Measurements from ENCODE around the gene DHRS7B. TPM values are rescaled to one million over a fixed set of nuclear protein-coding genes. Genes with fewer than 3 reads are reported as not detected.
"Not testable (repeated sequence)": the region's sequence is repeated elsewhere in the genome, so short reads cannot be mapped to it uniquely, and the experiment has no call there.

Gene DHRS7B
- total RNA-seq, 1 experiment from 2014 or later = 19.0 TPM

DNA sequence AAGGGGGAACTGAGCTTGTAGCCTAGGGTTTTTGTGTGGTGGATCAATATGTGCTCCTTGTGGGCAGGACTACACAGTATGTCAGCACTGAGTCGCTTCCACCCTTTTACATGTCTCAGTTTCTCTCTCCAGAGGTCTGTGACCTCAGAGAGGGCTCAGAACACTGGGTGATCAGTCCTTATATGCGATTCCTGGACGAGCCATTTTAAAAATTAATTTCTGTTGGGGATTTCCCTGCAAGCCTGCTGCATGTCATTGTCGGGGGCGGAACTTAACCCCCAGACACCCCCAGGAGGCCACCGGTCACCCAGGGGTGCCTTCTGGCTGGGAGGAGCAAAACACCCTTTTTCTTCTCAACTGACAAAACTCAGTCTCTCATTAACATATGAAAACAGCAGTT, 14.1 kb downstream of the DHRS7B start:
- ChIA-PET POLR2A (ENCODE audit: low non-redundant PET) (no interaction called here), CTCF (no interaction called here)
- Histone ChIP-seq H3K27me3 (replicated peaks; ENCODE audit: insufficient read depth, low read depth, low read length, poor library complexity) (no peaks in the 10 kb centered on the region), H3K36me3 (ENCODE audit: insufficient read depth, low read length, poor library complexity, severe bottlenecking) (no peaks in the 10 kb centered on the region), H3K4me3 (ENCODE audit: low read depth, low read length, poor library complexity, severe bottlenecking) (no peak overlapping the region), H3K4me1 (ENCODE audit: insufficient read depth, low read length, poor library complexity, severe bottlenecking) (no peaks in the 10 kb centered on the region), H3K9me3 (ENCODE audit: low read depth, low read length, poor library complexity, severe bottlenecking) (peaks cover 3% of the 10 kb centered on the region), H3K27ac (ENCODE audit: low read depth, low read length, poor library complexity, severe bottlenecking) (no peak overlapping the region)
- TF ChIP-seq, protein P1, sequence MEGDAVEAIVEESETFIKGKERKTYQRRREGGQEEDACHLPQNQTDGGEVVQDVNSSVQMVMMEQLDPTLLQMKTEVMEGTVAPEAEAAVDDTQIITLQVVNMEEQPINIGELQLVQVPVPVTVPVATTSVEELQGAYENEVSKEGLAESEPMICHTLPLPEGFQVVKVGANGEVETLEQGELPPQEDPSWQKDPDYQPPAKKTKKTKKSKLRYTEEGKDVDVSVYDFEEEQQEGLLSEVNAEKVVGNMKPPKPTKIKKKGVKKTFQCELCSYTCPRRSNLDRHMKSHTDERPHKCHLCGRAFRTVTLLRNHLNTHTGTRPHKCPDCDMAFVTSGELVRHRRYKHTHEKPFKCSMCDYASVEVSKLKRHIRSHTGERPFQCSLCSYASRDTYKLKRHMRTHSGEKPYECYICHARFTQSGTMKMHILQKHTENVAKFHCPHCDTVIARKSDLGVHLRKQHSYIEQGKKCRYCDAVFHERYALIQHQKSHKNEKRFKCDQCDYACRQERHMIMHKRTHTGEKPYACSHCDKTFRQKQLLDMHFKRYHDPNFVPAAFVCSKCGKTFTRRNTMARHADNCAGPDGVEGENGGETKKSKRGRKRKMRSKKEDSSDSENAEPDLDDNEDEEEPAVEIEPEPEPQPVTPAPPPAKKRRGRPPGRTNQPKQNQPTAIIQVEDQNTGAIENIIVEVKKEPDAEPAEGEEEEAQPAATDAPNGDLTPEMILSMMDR (conservative IDR thresholded peaks at IDR 0.05; ENCODE audit: low read depth, low read length) = no peak
- TF ChIP-seq EZH2 (IDR thresholded peaks at IDR 0.05; ENCODE audit: borderline replicate concordance, low read depth, low read length, poor library complexity, severe bottlenecking) = no peak
- BruUV-seq (replicated peaks) = no TSS peak
- no peak for DNase-seq (ENCODE audit: low spot score)
- intact Hi-C loops (cut with micrococcal nuclease; ENCODE audit: unreplicated experiment) = no loop called here

DNA sequence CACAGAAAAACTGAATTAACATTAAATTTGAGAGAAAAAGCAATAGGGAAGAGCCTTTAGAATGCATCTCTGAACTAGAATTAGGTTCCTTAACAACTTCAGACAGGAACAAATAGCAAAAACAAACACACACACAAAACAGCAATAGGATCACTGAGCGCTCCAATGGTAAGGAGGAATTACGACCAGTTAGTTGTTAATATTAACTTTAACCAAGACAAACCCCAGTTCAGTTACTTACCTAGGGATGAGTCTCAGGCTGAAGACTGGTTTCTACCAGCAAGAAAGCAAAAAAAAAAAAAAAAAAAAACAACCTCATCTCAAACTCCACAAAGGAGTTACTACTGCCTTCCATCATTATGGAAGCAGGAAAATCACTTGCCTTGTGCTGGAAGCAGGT, 14.6 kb downstream of the DHRS7B start:
- Histone ChIP-seq H3K9me3 (ENCODE audit: low read depth, low read length, poor library complexity, severe bottlenecking) (peaks cover 3% of the 10 kb centered on the region), H3K4me1 (ENCODE audit: insufficient read depth, low read length, poor library complexity, severe bottlenecking) (no peaks in the 10 kb centered on the region), H3K27me3 (replicated peaks; ENCODE audit: insufficient read depth, low read depth, low read length, poor library complexity) (no peaks in the 10 kb centered on the region), H3K4me3 (ENCODE audit: low read depth, low read length, poor library complexity, severe bottlenecking) (no peak overlapping the region), H3K36me3 (ENCODE audit: insufficient read depth, low read length, poor library complexity, severe bottlenecking) (no peaks in the 10 kb centered on the region), H3K27ac (ENCODE audit: low read depth, low read length, poor library complexity, severe bottlenecking) (no peak overlapping the region)
- POLR2A ChIA-PET (ENCODE audit: low non-redundant PET) = no interaction called here
- DNase-seq (ENCODE audit: low spot score) = no peak
- no TSS peak for BruUV-seq (replicated peaks)
- TF ChIP-seq EZH2 (IDR thresholded peaks at IDR 0.05; ENCODE audit: borderline replicate concordance, low read depth, low read length, poor library complexity, severe bottlenecking) = no peak
- TF ChIP-seq, protein P1 (conservative IDR thresholded peaks at IDR 0.05; ENCODE audit: low read depth, low read length) = no peak
- intact Hi-C loops (cut with micrococcal nuclease; ENCODE audit: unreplicated experiment) = no loop called here
- CTCF ChIA-PET = no interaction called here

- H3K4me3 ChIP-seq (ENCODE audit: low read depth, low read length, poor library complexity, severe bottlenecking); BruUV-seq (replicated peaks); H3K36me3 ChIP-seq (ENCODE audit: insufficient read depth, low read length, poor library complexity, severe bottlenecking); H3K9me3 ChIP-seq (ENCODE audit: low read depth, low read length, poor library complexity, severe bottlenecking); H3K27me3 ChIP-seq (replicated peaks; ENCODE audit: insufficient read depth, low read depth, low read length, poor library complexity); CTCF ChIA-PET; intact Hi-C loops (cut with micrococcal nuclease; ENCODE audit: unreplicated experiment); H3K4me1 ChIP-seq (ENCODE audit: insufficient read depth, low read length, poor library complexity, severe bottlenecking); POLR2A ChIA-PET (ENCODE audit: low non-redundant PET); H3K27ac ChIP-seq (ENCODE audit: low read depth, low read length, poor library complexity, severe bottlenecking); DNase-seq (ENCODE audit: low spot score): not testable (repeated sequence)
Observed at GRCh38 chr17:21142065-21142464, 15.3 kb downstream of the DHRS7B start.

- no peaks in the 10 kb centered on the region for H3K36me3 ChIP-seq (ENCODE audit: insufficient read depth, low read length, poor library complexity, severe bottlenecking)
- no peak overlapping the region for H3K4me3 ChIP-seq (ENCODE audit: low read depth, low read length, poor library complexity, severe bottlenecking)
- H3K27ac ChIP-seq (ENCODE audit: low read depth, low read length, poor library complexity, severe bottlenecking) = no peak overlapping the region
- no peaks in the 10 kb centered on the region for H3K4me1 ChIP-seq (ENCODE audit: insufficient read depth, low read length, poor library complexity, severe bottlenecking)
- no peaks in the 10 kb centered on the region for H3K27me3 ChIP-seq (replicated peaks; ENCODE audit: insufficient read depth, low read depth, low read length, poor library complexity)
- DNase-seq (ENCODE audit: low spot score) = no peak
- intact Hi-C loops (cut with micrococcal nuclease; ENCODE audit: unreplicated experiment) = no loop called here
- POLR2A ChIA-PET (ENCODE audit: low non-redundant PET) = interaction anchor here (0.6 kb wide), 1 partner anchor 207 kb away, joined by 3 read pairs; no protein-coding TSS in a partner anchor
- CTCF ChIA-PET = no interaction called here
- no TSS peak for BruUV-seq (replicated peaks)
- no peak for TF ChIP-seq EZH2 (IDR thresholded peaks at IDR 0.05; ENCODE audit: borderline replicate concordance, low read depth, low read length, poor library complexity, severe bottlenecking)
- TF ChIP-seq, protein P1 (conservative IDR thresholded peaks at IDR 0.05; ENCODE audit: low read depth, low read length) = no peak
- H3K9me3 ChIP-seq (ENCODE audit: low read depth, low read length, poor library complexity, severe bottlenecking) = peaks cover 5% of the 10 kb centered on the region
Observed at GRCh38 chr17:21143695-21144094, 16.9 kb downstream of the DHRS7B start.

DNA sequence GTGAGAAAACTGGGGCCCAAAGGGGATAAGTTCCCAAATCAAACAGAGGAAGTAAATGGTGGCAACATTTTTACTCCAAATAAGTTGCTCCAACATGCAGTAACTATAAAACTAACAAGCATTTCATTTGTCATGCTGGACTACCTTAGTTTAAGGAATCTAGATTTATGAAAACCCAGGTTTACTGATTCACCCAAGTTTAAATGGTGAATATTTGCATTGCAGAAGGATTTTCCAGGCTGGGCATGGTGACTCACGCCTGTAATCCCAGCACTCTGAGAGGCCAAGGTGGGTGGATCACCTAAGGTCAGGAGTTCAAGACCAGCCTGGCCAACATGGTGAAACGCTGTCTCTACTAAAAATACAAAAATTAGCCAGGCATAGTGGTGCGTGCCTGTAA, 17.5 kb downstream of the DHRS7B start:
- POLR2A ChIA-PET (ENCODE audit: low non-redundant PET); H3K4me1 ChIP-seq (ENCODE audit: insufficient read depth, low read length, poor library complexity, severe bottlenecking); CTCF ChIA-PET; H3K9me3 ChIP-seq (ENCODE audit: low read depth, low read length, poor library complexity, severe bottlenecking); BruUV-seq (replicated peaks); H3K27me3 ChIP-seq (replicated peaks; ENCODE audit: insufficient read depth, low read depth, low read length, poor library complexity); H3K4me3 ChIP-seq (ENCODE audit: low read depth, low read length, poor library complexity, severe bottlenecking); H3K36me3 ChIP-seq (ENCODE audit: insufficient read depth, low read length, poor library complexity, severe bottlenecking); DNase-seq (ENCODE audit: low spot score); H3K27ac ChIP-seq (ENCODE audit: low read depth, low read length, poor library complexity, severe bottlenecking); intact Hi-C loops (cut with micrococcal nuclease; ENCODE audit: unreplicated experiment): not testable (repeated sequence)

Measured in A673 (cell line).